Measurements from ENCODE around the gene CEP120. TPM values are rescaled to one million over a fixed set of nuclear protein-coding genes. Genes with fewer than 3 reads are reported as not detected.

Gene CEP120
- total RNA-seq, 3 donors from 2014 or later (not counting 1 experiment from before 2014, with no cell fraction given) = 51.2 to 58.9 (median 54.6) TPM

DNA sequence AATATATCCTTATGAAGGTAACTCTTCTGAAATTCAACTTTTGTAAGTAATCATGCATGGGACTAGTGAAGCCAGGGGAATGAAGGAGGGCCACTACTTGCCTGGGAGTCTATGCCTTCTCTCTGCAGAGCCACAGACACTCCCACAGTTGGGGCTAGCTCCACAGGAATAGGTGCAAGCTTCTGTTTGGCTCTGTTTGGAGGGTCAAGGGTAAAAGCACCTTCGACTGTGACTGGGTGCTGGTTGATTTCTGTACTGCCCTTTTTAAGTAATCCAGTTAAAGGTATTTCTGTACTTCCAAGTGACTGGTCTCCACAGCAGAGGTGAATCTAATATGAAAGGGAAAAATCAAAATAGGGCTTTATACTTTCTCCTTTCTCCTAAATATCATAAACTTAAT is 32.2 kb downstream of the CEP120 start:
- H3K4me1 Mint-ChIP-seq = no peaks in the 10 kb centered on the region
- H3K27me3 Mint-ChIP-seq (ENCODE audit: low read depth in 2 of 2) = no peaks in the 10 kb centered on the region
- Histone ChIP-seq H3K27me3 (ENCODE audit: control insufficient read depth, insufficient read depth, low read length) (no peaks in the 10 kb centered on the region), H3K4me3 (ENCODE audit: low read length) (no peak overlapping the region), H3K36me3 (ENCODE audit: control insufficient read depth, insufficient read depth, low read length) (peaks cover 84% of the 10 kb centered on the region), H3K4me1 (ENCODE audit: control insufficient read depth, insufficient read depth, low read length) (no peaks in the 10 kb centered on the region), H3K27ac (ENCODE audit: low read length) (no peak overlapping the region), H3K9me3 (ENCODE audit: control insufficient read depth, insufficient read depth, low read length) (no peaks in the 10 kb centered on the region)
- ATAC-seq = no peak
- DNase-seq = no peak
- H3K27ac Mint-ChIP-seq = no peak overlapping the region
- H3K36me3 Mint-ChIP-seq = peaks cover 6% of the 10 kb centered on the region
- TF ChIP-seq CTCF (IDR thresholded peaks at IDR 0.05) = no peak
- WGBS (ENCODE audit: insufficient coverage) = 86% methylated on average over 1 of the region's 1 CpG
- intact Hi-C loops (cut with micrococcal nuclease) = no loop called here
- no peak overlapping the region for H3K4me3 Mint-ChIP-seq
- no peaks in the 10 kb centered on the region for H3K9me3 Mint-ChIP-seq

- Mint-ChIP-seq H3K27ac (no peak overlapping the region), H3K9me3 (no peaks in the 10 kb centered on the region), H3K4me3 (no peak overlapping the region), H3K36me3 (peaks cover 12% of the 10 kb centered on the region), H3K27me3 (ENCODE audit: low read depth in 2 of 2) (no peaks in the 10 kb centered on the region), H3K4me1 (no peaks in the 10 kb centered on the region)
- no peak for TF ChIP-seq CTCF (IDR thresholded peaks at IDR 0.05)
- Histone ChIP-seq H3K27me3 (ENCODE audit: control insufficient read depth, insufficient read depth, low read length) (no peaks in the 10 kb centered on the region), H3K4me1 (ENCODE audit: control insufficient read depth, insufficient read depth, low read length) (no peaks in the 10 kb centered on the region), H3K27ac (ENCODE audit: low read length) (no peak overlapping the region), H3K36me3 (ENCODE audit: control insufficient read depth, insufficient read depth, low read length) (peaks cover 88% of the 10 kb centered on the region), H3K4me3 (ENCODE audit: low read length) (no peak overlapping the region), H3K9me3 (ENCODE audit: control insufficient read depth, insufficient read depth, low read length) (no peaks in the 10 kb centered on the region)
- intact Hi-C loops (cut with micrococcal nuclease) = no loop called here
- no peak for DNase-seq
- ATAC-seq = no peak
Measured at GRCh38 chr5:123389794-123390193, 33.4 kb downstream of the CEP120 start.

- H3K27me3 Mint-ChIP-seq (ENCODE audit: low read depth in 2 of 2) = no peaks in the 10 kb centered on the region
- no peak overlapping the region for H3K27ac Mint-ChIP-seq
- H3K36me3 Mint-ChIP-seq = peaks cover 28% of the 10 kb centered on the region
- no peak overlapping the region for H3K4me3 Mint-ChIP-seq
- no peak for ATAC-seq
- no CpG with 5 or more reads among the region's 3 CpGs for WGBS (ENCODE audit: insufficient coverage)
- DNase-seq = no peak
- Histone ChIP-seq H3K27ac (ENCODE audit: low read length) (no peak overlapping the region), H3K27me3 (ENCODE audit: control insufficient read depth, insufficient read depth, low read length) (no peaks in the 10 kb centered on the region), H3K9me3 (ENCODE audit: control insufficient read depth, insufficient read depth, low read length) (no peaks in the 10 kb centered on the region), H3K4me1 (ENCODE audit: control insufficient read depth, insufficient read depth, low read length) (no peaks in the 10 kb centered on the region), H3K36me3 (ENCODE audit: control insufficient read depth, insufficient read depth, low read length) (peaks cover 82% of the 10 kb centered on the region), H3K4me3 (ENCODE audit: low read length) (no peak overlapping the region)
- intact Hi-C loops (cut with micrococcal nuclease) = no loop called here
- TF ChIP-seq CTCF (IDR thresholded peaks at IDR 0.05) = no peak
- H3K9me3 Mint-ChIP-seq = no peaks in the 10 kb centered on the region
- H3K4me1 Mint-ChIP-seq = no peaks in the 10 kb centered on the region
Measured at GRCh38 chr5:123387313-123387712, 35.9 kb downstream of the CEP120 start.

DNA sequence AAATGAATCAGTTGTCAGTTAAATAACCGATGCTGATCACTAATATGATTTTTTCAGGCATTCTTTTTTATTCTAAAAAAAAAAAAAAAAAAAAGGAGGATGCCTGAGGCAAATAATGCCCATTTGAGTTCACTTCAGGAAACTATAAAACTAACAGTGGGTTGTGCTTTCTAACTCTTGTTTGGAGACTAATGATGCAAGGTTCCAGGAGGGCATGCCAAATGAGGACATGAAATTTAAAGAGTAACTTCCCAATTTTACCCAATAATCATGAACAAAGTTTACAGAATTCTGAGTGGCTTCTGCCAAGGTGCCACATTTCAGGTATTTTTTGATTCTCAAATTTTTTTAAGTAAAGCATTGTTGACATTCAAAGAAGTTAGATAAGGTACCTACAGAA is 41.0 kb downstream of the CEP120 start:
- ATAC-seq (no peak), DNase-seq (no peak)
- H3K27me3 ChIP-seq (ENCODE audit: control insufficient read depth, insufficient read depth, low read length) = no peaks in the 10 kb centered on the region
- H3K36me3 ChIP-seq (ENCODE audit: control insufficient read depth, insufficient read depth, low read length) = peaks cover 82% of the 10 kb centered on the region
- H3K4me3 ChIP-seq (ENCODE audit: low read length) = no peak overlapping the region
- H3K9me3 ChIP-seq (ENCODE audit: control insufficient read depth, insufficient read depth, low read length) = no peaks in the 10 kb centered on the region
- no peak overlapping the region for H3K27ac ChIP-seq (ENCODE audit: low read length)
- no peaks in the 10 kb centered on the region for H3K9me3 Mint-ChIP-seq
- no peaks in the 10 kb centered on the region for H3K4me1 ChIP-seq (ENCODE audit: control insufficient read depth, insufficient read depth, low read length)
- WGBS (ENCODE audit: insufficient coverage) = no CpG with 5 or more reads among the region's 1 CpG
- peaks cover 48% of the 10 kb centered on the region for H3K36me3 Mint-ChIP-seq
- TF ChIP-seq CTCF (IDR thresholded peaks at IDR 0.05) = no peak
- no peak overlapping the region for H3K4me3 Mint-ChIP-seq
- H3K27ac Mint-ChIP-seq = no peak overlapping the region
- H3K4me1 Mint-ChIP-seq = no peaks in the 10 kb centered on the region
- no peaks in the 10 kb centered on the region for H3K27me3 Mint-ChIP-seq (ENCODE audit: low read depth in 2 of 2)
- intact Hi-C loops (cut with micrococcal nuclease) = no loop called here

Measured in natural killer cell (primary cell).